Raji (cell line): ENCODE data around the gene HAVCR1.

Experiments used
- POLR2A ChIP-seq: IDR thresholded peaks from 2 replicates; pipeline ENCODE4 v1.6.1; 2011; ENCODE audit warnings: low read depth, low read length, control low read depth; ENCODE audit not compliant: insufficient read depth

HAVCR1 gene

DNA sequence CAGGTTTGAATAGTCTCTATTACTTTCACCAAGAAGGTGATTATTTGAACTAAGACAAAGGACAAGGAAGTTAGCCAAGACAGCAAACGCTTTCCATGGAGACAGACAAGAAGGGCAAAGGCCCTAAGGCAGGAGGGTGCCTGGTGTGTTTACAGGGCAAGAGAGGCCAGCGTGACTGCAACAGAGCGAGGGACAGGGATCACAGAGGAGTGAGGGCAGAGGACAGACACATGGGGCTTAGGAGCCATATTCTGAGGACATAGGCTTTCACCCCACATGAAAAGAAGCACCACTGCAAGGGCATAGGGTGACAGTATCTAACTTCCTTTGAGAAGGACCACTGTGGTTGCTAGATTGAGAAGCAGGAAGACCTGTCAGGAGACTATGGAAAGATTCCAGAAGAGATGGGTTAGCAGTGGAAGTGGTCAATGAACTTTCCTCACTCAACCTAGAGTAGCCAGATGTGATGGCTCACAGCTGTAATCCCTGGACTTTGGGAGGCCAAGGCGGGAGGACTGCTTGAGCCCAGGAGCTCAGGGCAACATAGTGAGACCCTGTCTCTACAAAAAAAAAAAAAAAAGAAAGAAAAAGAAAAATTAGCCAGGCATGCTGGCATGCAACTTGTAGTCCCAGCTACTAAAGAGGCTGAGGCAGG is 5.0 kb upstream of the HAVCR1 start:
- TF ChIP-seq POLR2A = no peak

DNA sequence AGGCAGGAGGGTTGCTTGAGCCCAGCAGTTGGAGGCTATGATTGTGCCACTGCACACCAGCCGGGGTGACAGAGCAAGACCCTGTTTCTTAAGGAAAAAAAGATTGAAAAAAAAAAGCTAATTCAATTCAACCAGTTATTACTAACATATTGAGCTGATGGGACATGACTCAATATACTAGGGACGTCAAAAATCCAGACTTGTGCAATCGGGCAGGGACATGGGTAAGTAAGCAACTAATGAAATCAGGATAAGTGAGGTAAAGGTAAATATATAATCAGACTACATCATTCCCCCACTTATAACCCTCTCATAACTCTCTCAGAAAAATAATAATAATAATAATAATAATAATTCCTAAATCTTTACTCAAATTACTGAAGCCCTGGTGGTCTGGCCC is 975 bp upstream of the HAVCR1 start:
- no peak for TF ChIP-seq POLR2A

DNA sequence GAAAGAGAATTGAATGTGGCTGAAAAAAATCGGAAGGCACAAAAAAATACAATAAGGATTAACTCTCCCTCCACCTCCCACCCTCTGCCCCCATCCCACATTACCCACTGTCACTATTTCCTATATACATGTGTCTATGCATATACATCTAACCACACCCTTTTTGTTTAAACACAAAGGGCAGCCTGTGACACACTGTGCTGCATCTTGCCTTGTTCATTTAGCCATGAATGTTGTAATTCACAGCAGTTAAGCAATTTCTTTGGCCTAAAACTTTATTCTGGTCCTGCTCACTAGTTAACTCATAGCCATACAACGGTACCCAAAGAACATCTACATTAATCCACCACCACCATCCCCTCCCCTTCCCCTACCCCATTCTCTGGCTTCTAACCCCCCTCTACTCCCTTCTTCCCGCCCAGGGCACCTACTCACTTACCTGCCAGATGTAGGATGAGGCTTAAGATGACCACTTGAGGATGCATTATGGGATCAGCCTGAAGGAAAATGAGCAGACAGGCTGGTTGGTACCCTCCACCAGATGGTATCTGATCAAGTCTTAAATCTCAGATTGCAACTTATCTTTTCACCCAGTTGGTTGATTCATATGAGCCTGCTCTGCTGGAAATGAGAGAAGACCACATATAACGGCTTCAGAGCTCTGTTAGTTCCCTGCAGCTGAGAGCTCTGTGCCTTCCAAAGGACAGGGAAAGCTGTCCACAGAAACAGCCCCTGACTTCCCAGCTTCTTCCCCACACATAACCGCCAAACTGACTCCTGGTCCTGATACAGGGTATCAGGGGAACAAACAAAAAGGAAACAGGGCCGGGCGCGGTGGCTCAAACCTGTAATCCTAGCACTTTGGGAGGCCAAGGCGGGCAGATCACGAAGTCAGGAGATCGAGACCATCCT is 1.2 kb downstream of the HAVCR1 start:
- no peak for TF ChIP-seq POLR2A

DNA sequence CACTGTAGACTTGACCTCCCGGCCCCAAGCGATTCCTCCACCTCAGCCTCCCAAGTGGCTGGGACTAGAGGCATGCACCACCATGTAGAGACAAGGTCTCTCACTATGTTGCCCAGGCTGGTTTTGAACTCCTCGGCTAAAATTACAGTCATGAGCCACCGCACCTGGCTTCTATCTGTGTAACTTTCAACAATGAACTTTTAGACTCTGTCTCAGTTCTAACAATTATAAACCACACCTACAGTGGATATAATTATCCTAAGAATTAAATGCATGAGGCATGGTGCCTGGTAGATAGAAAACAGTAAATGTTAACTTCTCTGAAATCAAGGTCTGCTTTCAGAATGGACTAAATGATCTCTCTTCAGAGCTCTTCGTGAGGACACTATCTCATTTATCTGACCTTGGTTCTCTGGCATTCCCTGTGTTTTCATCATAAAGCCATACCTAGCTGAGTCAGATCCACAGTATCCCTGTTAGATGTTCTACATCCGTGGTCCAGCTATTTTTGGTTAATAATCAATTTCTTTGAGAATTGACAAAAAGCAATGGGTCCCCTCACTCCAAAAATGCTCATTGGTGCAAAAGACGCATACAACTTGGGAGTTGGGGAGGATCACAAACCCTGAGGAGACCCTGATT is 7.2 kb downstream of the HAVCR1 start:
- no peak for TF ChIP-seq POLR2A

DNA sequence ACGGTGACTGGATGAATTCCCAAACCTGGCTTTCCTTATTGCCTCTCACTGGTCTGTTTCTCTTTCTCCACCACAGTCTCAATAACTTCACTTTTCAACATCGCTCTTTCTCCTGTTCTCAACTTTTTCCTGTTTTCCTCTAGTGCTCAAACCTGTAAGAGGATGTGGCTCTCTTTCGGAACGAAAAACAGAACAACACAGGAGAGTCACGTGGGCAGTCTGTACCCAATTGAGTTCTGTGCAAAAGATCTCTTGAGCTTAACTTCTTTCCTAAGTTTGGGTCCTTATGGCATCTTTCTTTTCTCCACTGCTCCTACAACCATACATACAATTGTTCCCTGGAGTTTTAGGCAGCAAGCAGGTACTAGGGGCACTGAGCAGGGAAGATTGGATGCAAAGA is 8.9 kb downstream of the HAVCR1 start:
- TF ChIP-seq POLR2A = no peak

DNA sequence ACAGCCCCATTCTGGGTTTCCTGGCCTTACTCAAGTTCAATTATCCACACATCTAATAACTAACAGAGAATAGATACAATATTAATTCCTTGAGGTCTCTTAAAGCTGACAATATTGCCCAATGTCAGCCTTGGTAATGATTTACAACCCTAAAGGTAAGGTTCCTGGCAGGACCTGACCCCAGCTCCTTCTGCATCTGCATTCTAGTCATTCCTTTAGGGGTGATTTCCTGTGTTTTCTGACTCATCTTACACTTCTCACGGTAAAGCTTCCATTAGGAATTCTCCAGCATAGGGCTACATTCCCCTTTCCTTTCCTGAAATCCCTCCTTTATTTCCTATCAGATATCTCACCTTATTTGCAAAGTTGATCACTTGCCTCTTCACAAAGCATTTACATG is 9.3 kb downstream of the HAVCR1 start:
- TF ChIP-seq POLR2A = no peak

DNA sequence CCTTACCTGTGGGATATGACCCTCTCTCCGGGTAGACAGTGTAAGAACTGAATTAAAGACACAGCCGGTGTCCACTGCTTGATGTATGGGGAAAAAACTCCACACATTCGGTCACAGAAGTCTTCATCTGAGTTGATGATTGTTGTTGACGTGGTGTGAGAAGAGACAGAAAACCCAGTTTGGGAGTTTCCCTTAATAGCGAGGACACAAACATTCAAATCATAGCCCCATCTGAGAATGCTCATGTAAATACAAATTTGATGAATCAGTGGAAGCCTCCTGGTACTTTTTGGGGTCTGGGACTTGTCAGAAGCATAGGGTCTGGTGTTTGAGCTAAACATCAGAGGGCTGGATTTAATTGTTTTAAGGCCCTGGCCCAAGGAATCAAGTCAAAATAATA is 11.0 kb downstream of the HAVCR1 start:
- TF ChIP-seq POLR2A = no peak

DNA sequence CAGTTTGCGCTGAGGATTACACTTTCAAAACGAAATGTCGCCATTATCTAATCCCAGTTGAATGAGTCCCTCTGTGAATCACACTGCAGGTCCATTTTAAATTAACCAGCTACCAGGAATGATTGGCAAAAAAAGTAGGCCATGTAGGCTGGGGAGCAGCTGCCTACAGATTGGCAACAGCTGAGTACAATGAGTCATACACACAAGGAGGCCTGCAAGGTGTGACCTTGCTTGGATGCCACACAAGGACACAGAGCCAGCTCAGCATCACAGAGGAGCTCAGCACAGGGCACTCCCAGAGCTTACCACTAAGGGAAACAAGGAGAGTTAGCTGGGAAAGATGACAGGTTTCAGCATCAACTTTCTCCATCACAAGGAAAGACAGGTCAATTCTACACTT is 12.9 kb downstream of the HAVCR1 start:
- TF ChIP-seq POLR2A = no peak

DNA sequence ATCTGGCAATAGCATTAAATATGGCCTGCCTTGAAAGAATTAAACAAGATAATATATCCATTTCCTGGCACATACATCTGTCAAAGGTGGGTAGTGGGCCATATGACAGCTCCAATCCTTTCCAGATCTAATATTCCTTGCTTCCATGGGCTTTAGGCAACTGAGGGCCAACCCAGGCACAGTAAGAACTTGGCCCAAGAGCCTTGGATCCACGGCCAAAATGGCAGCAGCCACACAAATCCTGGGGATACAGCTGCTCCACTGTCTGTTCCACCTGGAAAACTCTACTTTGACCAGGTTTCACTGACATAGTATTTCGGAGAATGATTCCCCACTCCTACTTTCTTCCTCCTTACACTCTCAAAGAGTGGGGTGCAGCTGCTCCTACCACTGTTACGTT is 13.3 kb downstream of the HAVCR1 start:
- no peak for TF ChIP-seq POLR2A

DNA sequence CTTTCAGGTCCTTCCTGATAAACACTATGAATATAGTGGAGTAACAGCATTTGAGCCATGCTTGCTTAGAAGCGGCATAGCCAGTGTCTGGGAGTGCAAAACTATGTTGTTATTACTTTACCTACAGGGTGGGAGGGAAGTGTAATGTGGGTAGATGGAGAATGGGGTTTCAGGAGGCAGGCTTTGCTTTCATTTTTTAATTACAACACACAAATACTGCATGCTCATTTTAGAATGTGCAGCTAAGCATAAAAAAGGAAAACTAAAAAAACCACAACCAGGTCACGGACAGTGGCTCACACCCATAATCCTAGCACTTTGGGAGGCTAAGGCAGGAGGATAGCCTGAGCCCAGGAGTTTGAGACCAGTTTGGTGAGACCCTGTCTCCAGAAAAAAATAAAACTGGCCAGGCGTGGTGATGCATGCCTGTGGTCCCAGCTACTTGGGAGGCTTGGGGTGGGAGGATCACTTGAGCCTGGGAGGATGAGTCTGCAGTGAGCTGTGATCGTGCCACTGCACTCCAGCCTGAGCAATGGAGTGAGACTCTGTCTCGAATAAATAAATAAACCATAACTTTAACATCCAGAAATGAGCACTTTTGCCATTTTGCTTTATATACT is 20.2 kb downstream of the HAVCR1 start:
- TF ChIP-seq POLR2A = no peak

DNA sequence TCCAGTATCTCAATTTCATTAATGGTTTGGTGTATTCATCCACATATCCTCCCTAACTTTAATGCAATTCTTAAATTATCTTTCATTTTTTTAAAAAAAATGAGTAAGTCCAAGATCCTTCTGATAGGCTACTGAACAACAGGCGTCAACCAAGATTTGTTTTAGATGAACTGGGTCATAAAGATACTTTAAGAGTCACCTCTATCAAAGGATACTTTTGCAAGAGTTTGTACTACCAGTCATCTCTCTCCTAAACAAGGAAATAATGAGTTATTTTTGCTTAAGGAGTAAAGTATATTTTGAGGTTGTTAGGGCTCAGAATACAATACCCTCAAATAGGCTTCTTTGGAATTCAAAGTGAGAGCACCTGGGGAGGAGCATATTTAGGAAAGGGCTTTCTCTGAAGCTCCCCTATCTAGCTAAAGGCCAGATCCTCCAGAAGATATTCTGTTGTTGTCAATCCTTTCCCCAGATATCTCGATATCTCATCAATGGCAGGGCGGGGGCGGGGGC is 25.8 kb downstream of the HAVCR1 start:
- TF ChIP-seq POLR2A = no peak

DNA sequence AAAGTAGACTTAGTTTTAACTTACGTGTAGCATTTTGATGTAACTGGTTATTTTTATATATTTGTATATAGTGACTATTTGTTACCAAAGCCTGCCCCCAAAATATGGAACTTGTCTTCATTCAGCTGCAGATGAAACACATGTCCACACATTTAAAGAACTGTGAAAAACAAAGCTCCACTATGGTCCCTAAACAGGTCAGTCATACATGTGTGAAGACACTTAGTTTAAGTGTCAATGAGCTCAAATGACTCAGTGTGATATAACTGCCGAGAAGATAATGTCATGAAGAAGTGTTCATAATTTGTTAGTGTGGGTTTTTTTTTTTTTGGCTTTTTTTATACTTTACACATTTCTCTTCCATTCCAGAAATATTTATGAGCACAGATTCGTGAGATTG is 28.2 kb downstream of the HAVCR1 start:
- TF ChIP-seq POLR2A = no peak

DNA sequence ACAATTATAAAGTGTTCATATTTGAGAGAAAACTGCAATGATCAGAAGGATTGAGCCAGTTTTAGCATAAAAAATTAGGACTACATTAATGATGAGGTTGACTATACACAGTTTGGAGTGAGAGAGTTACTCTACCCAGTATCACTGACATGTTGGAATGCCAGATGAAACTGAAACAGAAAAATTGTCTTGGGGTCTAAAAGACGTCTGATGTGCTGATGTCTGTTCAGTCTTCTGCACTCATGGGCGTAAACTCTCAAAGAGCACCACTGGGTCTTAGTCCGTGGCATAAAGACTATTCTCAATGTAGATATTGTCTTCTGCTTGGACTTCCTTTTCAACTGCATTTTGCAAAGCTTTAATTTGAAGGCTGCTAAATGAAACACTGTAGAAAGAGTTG is 29.5 kb downstream of the HAVCR1 start:
- TF ChIP-seq POLR2A = no peak

DNA sequence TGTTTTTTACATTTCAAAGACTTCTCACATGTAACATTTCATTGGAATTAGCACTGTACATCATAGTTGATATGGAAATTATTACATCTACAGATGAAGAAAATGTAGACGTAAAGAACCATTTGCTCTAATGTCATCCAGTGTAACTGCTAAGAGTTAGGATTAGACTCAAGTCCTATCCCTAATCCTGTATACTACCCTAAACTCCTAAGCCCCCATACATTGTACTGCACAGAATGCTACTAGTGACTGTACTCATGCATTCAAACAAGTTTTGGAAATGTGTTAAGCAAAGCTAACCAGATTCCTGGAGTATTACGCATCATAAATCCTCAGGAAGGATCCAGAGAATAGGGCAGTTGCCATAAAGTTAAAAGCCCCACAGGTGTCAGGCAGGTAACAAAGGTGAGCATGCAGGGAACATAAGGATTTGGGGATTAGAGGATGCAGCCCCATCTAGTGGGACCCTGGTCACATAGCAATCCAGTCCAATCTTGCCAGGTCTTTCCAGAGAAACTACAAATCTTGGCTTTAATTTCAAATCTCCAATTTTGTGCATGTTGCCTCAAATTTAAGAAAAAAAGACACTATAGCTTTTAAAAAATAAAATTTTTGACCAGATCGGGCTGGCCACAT is 32.0 kb downstream of the HAVCR1 start:
- no peak for TF ChIP-seq POLR2A
